Trophoblast cell (in vitro differentiated cells and primary cell): ENCODE results near the gene KAT6B.

Experiments used
- DNase-seq, 2 donors: peaks; one replicate each; pipeline ENCODE4 v3.0.0-alpha.2; 2016
- H2AFZ ChIP-seq: 2 replicates; pipeline ENCODE4 v1.6.1; 2013; ENCODE audit warnings: low read length, moderate library complexity, mild to moderate bottlenecking; ENCODE audit not compliant: insufficient read depth, poor library complexity
- H2AK5ac ChIP-seq: 2 replicates; pipeline ENCODE4 v1.6.1; 2013; ENCODE audit warnings: mild to moderate bottlenecking, low read length
- H2BK120ac ChIP-seq: 2 replicates; pipeline ENCODE4 v1.6.1; 2013; ENCODE audit warnings: low read length, mild to moderate bottlenecking, moderate library complexity; ENCODE audit not compliant: insufficient read depth, poor library complexity
- H2BK12ac ChIP-seq: 2 replicates; pipeline ENCODE4 v1.6.1; 2013; ENCODE audit warnings: mild to moderate bottlenecking, low read length, moderate library complexity
- H2BK5ac ChIP-seq: 2 replicates; pipeline ENCODE4 v1.6.1; 2013; ENCODE audit warnings: low read length, low read depth, moderate library complexity, mild to moderate bottlenecking; ENCODE audit not compliant: poor library complexity
- H3K14ac ChIP-seq: 2 replicates; pipeline ENCODE4 v1.6.1; 2013; ENCODE audit warnings: mild to moderate bottlenecking, low read length
- H3K18ac ChIP-seq: 2 replicates; pipeline ENCODE4 v1.6.1; 2013; ENCODE audit warnings: mild to moderate bottlenecking, low read length
- H3K23ac ChIP-seq: 2 replicates; pipeline ENCODE4 v1.6.1; 2013; ENCODE audit warnings: low read length
- H3K27ac ChIP-seq: 2 replicates; pipeline ENCODE4 v1.5.1; 2013; ENCODE audit warnings: low read depth, mild to moderate bottlenecking, inconsistent platforms, low read length, moderate library complexity
- H3K27me3 ChIP-seq: 2 replicates; pipeline ENCODE4 v1.6.1; 2013; ENCODE audit warnings: inconsistent platforms, mild to moderate bottlenecking, low read length, moderate library complexity; ENCODE audit not compliant: insufficient read depth
- H3K36me3 ChIP-seq, 2 experiments: 1 replicate in 1 of 2; 2 replicates in 1 of 2; pipeline ENCODE4 v1.6.1; 2013; ENCODE audit warnings: low read length in 2 of 2, mild to moderate bottlenecking in 2 of 2, moderate library complexity in 1 of 2; ENCODE audit not compliant: insufficient read depth in 2 of 2, control insufficient read depth in 1 of 2
- H3K4ac ChIP-seq: 2 replicates; pipeline ENCODE4 v1.6.1; 2013; ENCODE audit warnings: low read depth, mild to moderate bottlenecking, low read length, moderate library complexity
- H3K4me1 ChIP-seq, 2 experiments: 1 replicate in 1 of 2; 2 replicates in 1 of 2; pipeline ENCODE4 v1.6.1; 2013; ENCODE audit warnings: low read length in 2 of 2, mild to moderate bottlenecking in 2 of 2, moderate library complexity in 1 of 2; ENCODE audit not compliant: insufficient read depth in 2 of 2, control insufficient read depth in 1 of 2
- H3K4me2 ChIP-seq: 2 replicates; pipeline ENCODE4 v1.6.1; 2013; ENCODE audit warnings: inconsistent platforms, mild to moderate bottlenecking, low read length, moderate library complexity
- H3K4me3 ChIP-seq: 2 replicates; pipeline ENCODE4 v1.5.1; 2013; ENCODE audit warnings: mild to moderate bottlenecking, low read depth, low read length, inconsistent platforms
- H3K79me1 ChIP-seq: one replicate; pipeline ENCODE4 v1.6.1; 2013; ENCODE audit warnings: low read length
- H3K79me2 ChIP-seq: 2 replicates; pipeline ENCODE4 v1.6.1; 2013; ENCODE audit warnings: low read length, mild to moderate bottlenecking; ENCODE audit not compliant: control insufficient read depth, insufficient read depth, poor library complexity
- H3K9ac ChIP-seq: 2 replicates; pipeline ENCODE4 v1.6.1; 2013; ENCODE audit warnings: mild to moderate bottlenecking, low read length
- H3K9me3 ChIP-seq: 2 replicates; pipeline ENCODE4 v1.6.1; 2013; ENCODE audit warnings: low read depth, mild to moderate bottlenecking, control low read depth, inconsistent platforms, low read length; ENCODE audit not compliant: insufficient read depth
- H4K12ac ChIP-seq: 2 replicates; pipeline ENCODE4 v1.6.1; 2013; ENCODE audit warnings: low read depth, mild to moderate bottlenecking, low read length, moderate library complexity
- H4K8ac ChIP-seq: 2 replicates; pipeline ENCODE4 v1.6.1; 2013; ENCODE audit warnings: low read depth, mild to moderate bottlenecking, low read length, moderate library complexity
- H4K91ac ChIP-seq: one replicate; pipeline ENCODE4 v1.6.1; 2013; ENCODE audit warnings: low read depth, mild to moderate bottlenecking, low read length, moderate library complexity
- WGBS: extraction: QIAGEN DNeasy Blood & Tissue Kit; methylation state at CpG from one replicate; pipeline ENCODE4 v1.1.7; 2013; ENCODE audit warnings: missing lambda C conversion rate; ENCODE audit not compliant: insufficient read length, insufficient coverage; ENCODE audit errors: extremely low coverage; 5-methylcytosine and 5-hydroxymethylcytosine counted together

The KAT6B gene

GRCh38 chr10:75028748-75029147, 202.3 kb downstream of the KAT6B start:
- H4K12ac ChIP-seq, result no peak overlapping the region
- H2AK5ac ChIP-seq, result no peak overlapping the region
- no peak overlapping the region for H2BK5ac ChIP-seq
- no peak overlapping the region for H3K4me3 ChIP-seq
- no peak overlapping the region for H3K27ac ChIP-seq
- no peak overlapping the region for H3K4me2 ChIP-seq
- no peak overlapping the region for H4K8ac ChIP-seq
- no peak overlapping the region for H2AFZ ChIP-seq
- no peak for DNase-seq
- no peak overlapping the region for H2BK12ac ChIP-seq
- H3K23ac ChIP-seq, result no peak overlapping the region
- H3K4ac ChIP-seq, result no peak overlapping the region
- no peak overlapping the region for H2BK120ac ChIP-seq
- H3K27me3 ChIP-seq, result no peaks in the 10 kb centered on the region
- no peak overlapping the region for H3K9ac ChIP-seq
- no CpG with 5 or more reads among the region's 7 CpGs for WGBS
- peaks cover 12 to 21% of the 10 kb centered on the region in 2 experiments for H3K36me3 ChIP-seq
- H3K9me3 ChIP-seq, result no peaks in the 10 kb centered on the region
- no peak overlapping the region for H3K18ac ChIP-seq
- H3K79me1 ChIP-seq, result no peaks in the 10 kb centered on the region
- no peaks in the 10 kb centered on the region for H3K79me2 ChIP-seq
- no peak overlapping the region for H4K91ac ChIP-seq
- H3K4me1 ChIP-seq, result no peaks in the 10 kb centered on the region
- no peak overlapping the region for H3K14ac ChIP-seq

GRCh38 chr10:75029420-75029819, 203.0 kb downstream of the KAT6B start:
- Histone ChIP-seq H2AK5ac (no peak overlapping the region), H4K8ac (no peak overlapping the region), H2BK5ac (no peak overlapping the region), H3K27ac (no peak overlapping the region), H3K4me3 (no peak overlapping the region), H2BK120ac (no peak overlapping the region), H3K9ac (no peak overlapping the region), H4K91ac (no peak overlapping the region), H3K27me3 (no peaks in the 10 kb centered on the region), H3K9me3 (no peaks in the 10 kb centered on the region), H3K36me3 (peaks cover 12 to 21% of the 10 kb centered on the region in 2 experiments), H3K4me2 (no peak overlapping the region), H4K12ac (no peak overlapping the region), H3K79me2 (no peaks in the 10 kb centered on the region), H3K18ac (no peak overlapping the region), H3K14ac (no peak overlapping the region), H3K23ac (no peak overlapping the region), H3K4ac (no peak overlapping the region), H2BK12ac (no peak overlapping the region), H2AFZ (no peak overlapping the region), H3K4me1 (no peaks in the 10 kb centered on the region), H3K79me1 (no peaks in the 10 kb centered on the region)
- WGBS, result no CpG with 5 or more reads among the region's 15 CpGs
- DNase-seq, result no peak

GRCh38 chr10:75029857-75030256, 203.5 kb downstream of the KAT6B start:
- H4K8ac ChIP-seq, result no peak overlapping the region
- H2AFZ ChIP-seq, result no peak overlapping the region
- H3K4ac ChIP-seq, result no peak overlapping the region
- no peaks in the 10 kb centered on the region for H3K4me1 ChIP-seq
- H3K9ac ChIP-seq, result no peak overlapping the region
- H3K9me3 ChIP-seq, result no peaks in the 10 kb centered on the region
- H3K18ac ChIP-seq, result no peak overlapping the region
- no peak overlapping the region for H4K12ac ChIP-seq
- peaks cover 12 to 20% of the 10 kb centered on the region in 2 experiments for H3K36me3 ChIP-seq
- H2BK5ac ChIP-seq, result no peak overlapping the region
- no peak overlapping the region for H2AK5ac ChIP-seq
- H3K79me2 ChIP-seq, result no peaks in the 10 kb centered on the region
- no peaks in the 10 kb centered on the region for H3K27me3 ChIP-seq
- no peaks in the 10 kb centered on the region for H3K79me1 ChIP-seq
- no peak for DNase-seq
- no CpG with 5 or more reads among the region's 13 CpGs for WGBS
- no peak overlapping the region for H3K4me2 ChIP-seq
- no peak overlapping the region for H4K91ac ChIP-seq
- no peak overlapping the region for H3K27ac ChIP-seq
- H3K14ac ChIP-seq, result no peak overlapping the region
- H2BK120ac ChIP-seq, result no peak overlapping the region
- no peak overlapping the region for H3K23ac ChIP-seq
- H3K4me3 ChIP-seq, result no peak overlapping the region
- no peak overlapping the region for H2BK12ac ChIP-seq

- H3K27ac ChIP-seq, result no peak overlapping the region
- H3K9me3 ChIP-seq, result no peaks in the 10 kb centered on the region
- no peak overlapping the region for H4K8ac ChIP-seq
- H3K27me3 ChIP-seq, result no peaks in the 10 kb centered on the region
- no peaks in the 10 kb centered on the region for H3K79me2 ChIP-seq
- no peak overlapping the region for H3K4me2 ChIP-seq
- no CpG with 5 or more reads among the region's 10 CpGs for WGBS
- peaks cover 9 to 16% of the 10 kb centered on the region in 2 experiments for H3K36me3 ChIP-seq
- H3K9ac ChIP-seq, result no peak overlapping the region
- no peak overlapping the region for H3K18ac ChIP-seq
- no peak overlapping the region for H2BK12ac ChIP-seq
- no peak for DNase-seq
- no peak overlapping the region for H2AK5ac ChIP-seq
- H3K23ac ChIP-seq, result no peak overlapping the region
- no peak overlapping the region for H2BK120ac ChIP-seq
- H2BK5ac ChIP-seq, result no peak overlapping the region
- no peak overlapping the region for H3K14ac ChIP-seq
- no peak overlapping the region for H4K12ac ChIP-seq
- H4K91ac ChIP-seq, result no peak overlapping the region
- no peaks in the 10 kb centered on the region for H3K4me1 ChIP-seq
- no peak overlapping the region for H3K4me3 ChIP-seq
- H2AFZ ChIP-seq, result no peak overlapping the region
- H3K4ac ChIP-seq, result no peak overlapping the region
- no peaks in the 10 kb centered on the region for H3K79me1 ChIP-seq
These were observed 204.0 kb downstream of the KAT6B start for GRCh38 chr10:75030371-75030770.
